Measurements from ENCODE around the gene SNX10. TPM values are rescaled to one million over a fixed set of nuclear protein-coding genes. Genes with fewer than 3 reads are reported as not detected.

SNX10 gene
- total and polyA plus RNA-seq, 2 of the 8 experiments (the other 6 are each of a cell fraction or from before 2014, with no cell fraction given), result 4.4 to 9.6 TPM

GRCh38 chr7:26422761-26423160 is 131.1 kb downstream of the SNX10 start:
- no peak overlapping the region for H3K4me3 ChIP-seq (ENCODE audit: extremely low read depth in 1 of 4, insufficient read depth in 2 of 4, low read depth in 3 of 4, low read length in 4 of 4)
- POLR2A ChIA-PET (ENCODE audit: partially characterized antibody), result no interaction called here
- no peak for DNase-seq (ENCODE audit: low read depth in 1 of 2, low spot score in 2 of 2)
- H3K4me1 ChIP-seq (replicated peaks in 1 of 4; ENCODE audit: control insufficient read depth in 3 of 4, insufficient read depth in 4 of 4, low read length in 3 of 4), result peaks cover 0 to 4% (median 3%) of the 10 kb centered on the region in 4 experiments; a peak in 3 of 7 replicates
- 96% methylated on average over 5 of the region's 5 CpGs; no CpG with 5 or more reads in 1 of the 2 experiments for WGBS, 2 experiments (ENCODE audit: extremely low coverage in 1 of 2, insufficient coverage in 1 of 2, insufficient read length in 1 of 2, insufficient replicate concordance in 2 of 2, low coverage in 1 of 2, low lambda C conversion rate in 2 of 2, missing lambda C conversion rate in 1 of 2)
- H2BK20ac ChIP-seq (ENCODE audit: low read length), result no peak overlapping the region
- H2AFZ ChIP-seq (ENCODE audit: low read length), result no peak overlapping the region
- no peak overlapping the region for H3K27ac ChIP-seq (ENCODE audit: low read depth, low read length)
- CTCF ChIA-PET (ENCODE audit: partially characterized antibody), result interaction anchor here (0.8 to 1.0 kb wide), 2 partner anchors 11 to 46 kb away, joined by 3 to 4 read pairs; no protein-coding TSS in a partner anchor
- no peaks in the 10 kb centered on the region; the same call in 1 of the 2 replicates for H3K23me2 ChIP-seq (ENCODE audit: low read depth, low read length)
- H3K79me1 ChIP-seq (ENCODE audit: low read depth, low read length), result no peaks in the 10 kb centered on the region
- no peaks in the 10 kb centered on the region for H3K36me3 ChIP-seq (ENCODE audit: control insufficient read depth in 2 of 4, insufficient read depth in 4 of 4, low read length in 3 of 4)
- no peak overlapping the region for H3K4me2 ChIP-seq (ENCODE audit: insufficient read depth in 1 of 2, low read depth in 2 of 2, low read length in 2 of 2)
- H3K79me2 ChIP-seq (ENCODE audit: control insufficient read depth in 1 of 2, insufficient read depth in 2 of 2, low read length in 2 of 2), result no peaks in the 10 kb centered on the region
- no peak overlapping the region for H4K91ac ChIP-seq (replicated peaks; ENCODE audit: insufficient read length, low read length)
- H3K18ac ChIP-seq (ENCODE audit: extremely low read depth, low read length), result no peak overlapping the region
- no peak overlapping the region for H2AK5ac ChIP-seq (ENCODE audit: low read depth, low read length)
- no peak overlapping the region for H2BK15ac ChIP-seq (ENCODE audit: low read length)
- H4K5ac ChIP-seq (ENCODE audit: insufficient read length, low read depth, low read length), result no peak overlapping the region
- FAIRE-seq, result no peak
- no peak overlapping the region for H2BK12ac ChIP-seq (ENCODE audit: low read depth, low read length)
- no peak overlapping the region for H4K8ac ChIP-seq (ENCODE audit: extremely low read depth, insufficient read depth, low read length)
- no peaks in the 10 kb centered on the region for H4K20me1 ChIP-seq (replicated peaks in 1 of 2; ENCODE audit: control insufficient read depth in 1 of 2, insufficient read depth in 2 of 2, low read length in 2 of 2)
- no peak overlapping the region for H3K14ac ChIP-seq (ENCODE audit: insufficient read length)
- no peaks in the 10 kb centered on the region for H3K27me3 ChIP-seq (replicated peaks in 1 of 4; ENCODE audit: control insufficient read depth in 3 of 4, extremely low read depth in 1 of 4, insufficient read depth in 3 of 4, low read length in 3 of 4)
- H3K9me3 ChIP-seq (ENCODE audit: insufficient read depth in 2 of 2, low read depth in 1 of 2, low read length in 1 of 2), result no peaks in the 10 kb centered on the region
- H3K23ac ChIP-seq (ENCODE audit: insufficient read length), result no peak overlapping the region
- no peak overlapping the region for H2BK5ac ChIP-seq (ENCODE audit: low read depth, low read length)
- no peak overlapping the region for H3K56ac ChIP-seq (replicated peaks; ENCODE audit: insufficient read length, low read depth, low read length)
- H3K9ac ChIP-seq (replicated peaks in 1 of 4; ENCODE audit: extremely low read depth in 1 of 4, low read depth in 3 of 4, low read length in 3 of 4), result no peak overlapping the region
- no peak overlapping the region for H2BK120ac ChIP-seq (replicated peaks; ENCODE audit: low read depth, low read length)
- TF ChIP-seq KDM4A (IDR thresholded peaks at IDR 0.05; ENCODE audit: low read depth, low read length, severe bottlenecking) (no peak), CHD2 (IDR thresholded peaks at IDR 0.05; ENCODE audit: low read length) (no peak), CTBP2 (IDR thresholded peaks at IDR 0.05; ENCODE audit: borderline replicate concordance, insufficient read depth, insufficient read length, low read length) (no peak), MAFK (IDR thresholded peaks at IDR 0.05; ENCODE audit: low read depth, low read length) (no peak)
- no peak overlapping the region for H3K4ac ChIP-seq (replicated peaks; ENCODE audit: insufficient read length, low read depth, low read length)

All from H1 (cell line).